MM.1S (cell line): ENCODE data around the gene DSCAM.

Experiments used
- EZH2 ChIP-seq: fragments of 300-600 bp; sonication (generic); optimal IDR thresholded peaks from 2 replicates; pipeline ENCODE3; 2017; ENCODE audit warnings: low read depth, mild to moderate bottlenecking, antibody characterized with exemption, low read length, mixed read lengths
- EZH2phosphoT487 ChIP-seq: fragments of 300-600 bp; sonication (generic); IDR thresholded peaks from 2 replicates; pipeline ENCODE4 v1.6.1; 2018; ENCODE audit warnings: antibody characterized with exemption, low read length
- TF ChIP-seq, protein P1 (sequence below): fragments of 300-600 bp; sonication (generic); IDR thresholded peaks from 2 replicates; pipeline ENCODE4 v1.5.1; 2016; ENCODE audit warnings: antibody characterized with exemption, low read length, mixed read lengths

DNA sequence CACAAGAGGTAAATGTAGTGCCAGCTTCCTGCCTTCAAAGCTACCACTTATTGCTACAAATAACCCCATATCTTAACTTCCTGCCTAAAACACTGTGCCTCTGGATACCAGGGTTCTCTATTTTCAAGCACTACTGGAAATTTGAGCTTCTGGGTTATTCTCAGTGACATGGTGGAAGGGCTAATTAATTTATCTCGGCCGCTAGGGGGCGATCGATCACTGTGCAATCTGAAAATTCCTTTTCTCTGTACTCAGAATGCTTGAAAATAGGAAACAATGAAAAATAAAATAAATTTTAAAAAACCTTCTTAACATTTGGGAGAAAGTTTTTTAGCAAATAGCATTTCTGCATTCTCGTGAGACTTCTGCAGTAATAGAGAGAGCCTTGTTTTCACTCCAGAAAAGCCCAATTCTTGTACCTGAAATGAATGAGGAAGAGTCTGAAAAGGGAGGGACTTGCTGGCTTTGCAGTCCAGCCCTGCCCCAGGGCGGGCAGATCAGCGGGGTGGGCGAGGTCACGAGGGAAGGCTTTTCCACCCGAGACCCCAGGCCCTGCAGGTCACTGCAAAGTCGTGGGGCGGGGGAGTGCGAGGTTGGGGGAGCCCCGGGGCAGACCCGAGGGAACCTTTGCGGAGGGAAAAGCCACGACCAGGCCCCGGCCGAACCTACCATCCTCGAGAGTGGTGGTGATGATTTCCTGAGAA is 703.0 kb downstream of the DSCAM start:
- TF ChIP-seq, protein P1, sequence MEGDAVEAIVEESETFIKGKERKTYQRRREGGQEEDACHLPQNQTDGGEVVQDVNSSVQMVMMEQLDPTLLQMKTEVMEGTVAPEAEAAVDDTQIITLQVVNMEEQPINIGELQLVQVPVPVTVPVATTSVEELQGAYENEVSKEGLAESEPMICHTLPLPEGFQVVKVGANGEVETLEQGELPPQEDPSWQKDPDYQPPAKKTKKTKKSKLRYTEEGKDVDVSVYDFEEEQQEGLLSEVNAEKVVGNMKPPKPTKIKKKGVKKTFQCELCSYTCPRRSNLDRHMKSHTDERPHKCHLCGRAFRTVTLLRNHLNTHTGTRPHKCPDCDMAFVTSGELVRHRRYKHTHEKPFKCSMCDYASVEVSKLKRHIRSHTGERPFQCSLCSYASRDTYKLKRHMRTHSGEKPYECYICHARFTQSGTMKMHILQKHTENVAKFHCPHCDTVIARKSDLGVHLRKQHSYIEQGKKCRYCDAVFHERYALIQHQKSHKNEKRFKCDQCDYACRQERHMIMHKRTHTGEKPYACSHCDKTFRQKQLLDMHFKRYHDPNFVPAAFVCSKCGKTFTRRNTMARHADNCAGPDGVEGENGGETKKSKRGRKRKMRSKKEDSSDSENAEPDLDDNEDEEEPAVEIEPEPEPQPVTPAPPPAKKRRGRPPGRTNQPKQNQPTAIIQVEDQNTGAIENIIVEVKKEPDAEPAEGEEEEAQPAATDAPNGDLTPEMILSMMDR = peak; percentile 94
- TF ChIP-seq EZH2 (no peak), EZH2phosphoT487 (no peak)
